WI38 (cell line): Measurements from ENCODE around the gene TBC1D9B.

Experiments used
- H3K4me3 ChIP-seq: 2 replicates; pipeline ENCODE4 v1.5.1; 2011; ENCODE audit warnings: low read depth, mild to moderate bottlenecking, control low read depth, low read length
- CTCF ChIP-seq: IDR thresholded peaks from 2 replicates; pipeline ENCODE4 v1.5.1; 2012; ENCODE audit warnings: low read depth, mild to moderate bottlenecking, control low read depth, low read length

Gene TBC1D9B

GRCh38 chr5:179915406-179915935 lies 7.8 kb upstream of the TBC1D9B start:
- no peak overlapping the region for H3K4me3 ChIP-seq
- no peak for TF ChIP-seq CTCF

GRCh38 chr5:179914032-179914755 lies 6.5 kb upstream of the TBC1D9B start:
- no peak for TF ChIP-seq CTCF
- H3K4me3 ChIP-seq: no peak overlapping the region

- no peak for TF ChIP-seq CTCF
- H3K4me3 ChIP-seq: no peak overlapping the region
Observed at GRCh38 chr5:179913461-179913860, 5.8 kb upstream of the TBC1D9B start.

GRCh38 chr5:179912951-179913350 lies 5.3 kb upstream of the TBC1D9B start:
- no peak overlapping the region for H3K4me3 ChIP-seq
- TF ChIP-seq CTCF: no peak

GRCh38 chr5:179912386-179912785 lies 4.7 kb upstream of the TBC1D9B start:
- no peak overlapping the region for H3K4me3 ChIP-seq
- no peak for TF ChIP-seq CTCF

- no peak for TF ChIP-seq CTCF
Observed at GRCh38 chr5:179909224-179909623, 1.5 kb upstream of the TBC1D9B start.

GRCh38 chr5:179908528-179908927 lies 831 bp upstream of the TBC1D9B start:
- H3K4me3 ChIP-seq: no peak overlapping the region
- TF ChIP-seq CTCF: no peak

More at GRCh38 chr5:179909224-179909623, 1.5 kb upstream of the TBC1D9B start:
- H3K4me3 ChIP-seq: no peak overlapping the region
